H7 (cell line): ENCODE measurements around the gene NKD2. TPM values are rescaled to one million over a fixed set of nuclear protein-coding genes. Genes with fewer than 3 reads are reported as not detected.

ENCODE experiments used
- DNase-seq: peaks from one replicate; pipeline ENCODE4 v3.0.0; 2012
- H3K27me3 ChIP-seq: 2 replicates; pipeline ENCODE4 v1.6.0; 2011; ENCODE audit warnings: mild to moderate bottlenecking, low read length; ENCODE audit not compliant: control insufficient read depth, insufficient read depth
- H3K36me3 ChIP-seq: replicated peaks from 2 replicates; pipeline ENCODE4 v1.5.1; 2011; ENCODE audit warnings: low read length; ENCODE audit not compliant: control insufficient read depth, insufficient read depth
- H3K4me3 ChIP-seq: 2 replicates; pipeline ENCODE4 v1.5.1; 2011; ENCODE audit warnings: low read depth, mild to moderate bottlenecking, control low read depth, low read length, moderate library complexity; ENCODE audit not compliant: insufficient read depth
- total RNA-seq: library from RNA; depleted of rRNA; stranded (reverse); fragments of >200 nt; shearing (Covaris generic); gene quantifications from 2 replicates; pipeline ENCODE4 v1.2.3, GENCODE V29; 2014

The NKD2 gene
- total RNA-seq, 1 experiment from 2014 or later, result 4.9 TPM

GRCh38 chr5:1011226-1011631 is 2.6 kb downstream of the NKD2 start:
- peak; percentile 99 for DNase-seq
- Histone ChIP-seq H3K4me3 (no peak overlapping the region), H3K36me3 (no peaks in the 10 kb centered on the region), H3K27me3 (peaks cover 30% of the 10 kb centered on the region)

GRCh38 chr5:1011741-1012312 is 3.2 kb downstream of the NKD2 start:
- DNase-seq, result no peak
- H3K27me3 ChIP-seq, result peaks cover 26% of the 10 kb centered on the region
- H3K4me3 ChIP-seq, result no peak overlapping the region
- H3K36me3 ChIP-seq, result no peaks in the 10 kb centered on the region

DNA sequence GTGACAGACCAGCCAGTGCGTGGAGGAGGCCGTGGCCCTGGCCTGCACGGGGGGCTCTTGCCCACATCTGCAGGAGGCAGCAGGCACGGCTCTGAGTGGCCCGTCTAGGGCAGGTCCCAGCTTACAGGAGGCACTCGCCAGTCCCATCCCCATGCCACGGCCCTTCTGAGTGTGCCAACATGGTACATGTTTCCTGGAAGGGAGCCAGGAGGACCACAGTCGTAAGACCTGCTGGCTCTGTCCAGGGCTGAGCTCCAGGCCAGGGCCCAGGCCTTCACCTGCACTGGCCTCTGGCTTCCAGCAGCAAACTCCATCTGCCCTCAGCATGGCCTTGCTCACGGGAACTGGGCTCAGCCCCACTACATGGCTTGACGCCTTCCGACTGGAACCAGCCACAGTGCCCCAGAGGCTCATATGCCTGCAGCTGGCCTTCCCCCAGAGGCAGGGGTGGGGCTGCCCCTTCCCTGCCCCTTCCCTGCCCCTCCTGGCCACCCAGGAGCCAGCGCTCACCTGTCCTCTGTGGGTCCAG is 3.8 kb downstream of the NKD2 start:
- Histone ChIP-seq H3K4me3 (no peak overlapping the region), H3K27me3 (peaks cover 21% of the 10 kb centered on the region), H3K36me3 (no peaks in the 10 kb centered on the region)
- no peak for DNase-seq

DNA sequence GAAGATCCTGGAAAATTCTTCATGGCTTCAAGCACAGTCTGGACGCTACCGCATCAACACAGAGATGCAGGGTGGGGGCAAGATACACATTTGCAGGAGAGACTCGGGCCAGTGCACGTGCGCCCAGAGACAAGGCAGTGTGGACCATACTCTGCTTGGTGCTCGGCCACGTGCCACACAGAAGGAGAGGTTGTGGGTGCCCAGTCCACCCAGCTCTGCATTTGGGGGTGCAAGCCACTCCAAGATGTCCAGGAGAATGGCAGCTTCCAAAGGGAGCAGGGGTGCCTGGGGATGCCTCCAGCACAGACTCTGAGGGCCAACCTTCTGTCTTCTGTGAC is 4.3 kb downstream of the NKD2 start:
- DNase-seq, result no peak
- H3K27me3 ChIP-seq, result peaks cover 21% of the 10 kb centered on the region
- H3K36me3 ChIP-seq, result no peaks in the 10 kb centered on the region
- H3K4me3 ChIP-seq, result no peak overlapping the region

DNA sequence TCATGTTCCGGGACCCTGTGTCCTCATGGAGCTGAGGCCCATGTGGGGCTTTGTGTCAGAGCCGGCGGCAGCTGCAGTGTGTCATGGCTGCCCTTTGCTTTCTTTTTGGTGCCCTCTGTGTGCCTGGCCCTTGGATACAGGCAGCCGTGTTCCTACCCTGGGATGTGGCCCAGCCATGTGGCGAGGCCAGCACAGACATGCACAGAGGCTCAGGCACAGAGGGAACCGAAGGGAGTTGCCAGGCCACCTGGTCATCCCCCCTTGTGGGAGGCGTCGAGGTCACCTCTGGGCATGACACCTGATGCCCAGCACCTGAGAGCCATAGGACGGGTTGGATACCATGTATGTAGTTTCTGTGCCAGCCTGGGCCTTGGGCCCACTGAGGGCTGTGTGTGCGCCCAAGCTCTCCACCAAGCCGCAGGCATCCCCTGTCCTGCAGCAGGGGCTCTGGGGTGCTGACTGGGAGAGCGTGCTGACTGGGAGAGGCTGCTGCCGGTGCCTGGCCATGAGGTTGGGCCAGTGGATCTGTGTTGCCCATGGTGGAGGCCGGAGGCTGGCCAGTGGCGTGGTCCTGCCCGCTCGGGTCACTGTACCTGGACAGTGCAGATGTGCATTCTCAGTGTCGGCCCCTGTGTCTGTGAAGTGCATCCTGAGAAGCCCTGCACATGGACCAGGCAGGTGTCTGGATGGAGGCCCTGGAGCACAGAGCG is 4.8 kb downstream of the NKD2 start:
- no peak for DNase-seq
- no peaks in the 10 kb centered on the region for H3K36me3 ChIP-seq
- H3K27me3 ChIP-seq, result peaks cover 18% of the 10 kb centered on the region
- H3K4me3 ChIP-seq, result no peak overlapping the region

- Histone ChIP-seq H3K36me3 (no peaks in the 10 kb centered on the region), H3K27me3 (peaks cover 15% of the 10 kb centered on the region), H3K4me3 (no peak overlapping the region)
- DNase-seq, result no peak
Measured at GRCh38 chr5:1013948-1014301, 5.3 kb downstream of the NKD2 start.

GRCh38 chr5:1014346-1014745 is 5.7 kb downstream of the NKD2 start:
- Histone ChIP-seq H3K27me3 (peaks cover 12% of the 10 kb centered on the region), H3K4me3 (no peak overlapping the region), H3K36me3 (no peaks in the 10 kb centered on the region)
- DNase-seq, result no peak

- peaks cover 7% of the 10 kb centered on the region for H3K27me3 ChIP-seq
- no peak overlapping the region for H3K4me3 ChIP-seq
- no peaks in the 10 kb centered on the region for H3K36me3 ChIP-seq
- peak; percentile 73 for DNase-seq
Measured at GRCh38 chr5:1014781-1015221, 6.2 kb downstream of the NKD2 start.

GRCh38 chr5:1015507-1015906 is 6.9 kb downstream of the NKD2 start:
- Histone ChIP-seq H3K36me3 (no peaks in the 10 kb centered on the region), H3K27me3 (no peaks in the 10 kb centered on the region; the same call in 1 of the 2 replicates), H3K4me3 (no peak overlapping the region)
- DNase-seq, result no peak

GRCh38 chr5:1016036-1016435 is 7.4 kb downstream of the NKD2 start:
- Histone ChIP-seq H3K27me3 (no peaks in the 10 kb centered on the region), H3K36me3 (no peaks in the 10 kb centered on the region)
- DNase-seq, result no peak

GRCh38 chr5:1016476-1016875 is 7.9 kb downstream of the NKD2 start:
- H3K27me3 ChIP-seq, result no peaks in the 10 kb centered on the region
- H3K36me3 ChIP-seq, result no peaks in the 10 kb centered on the region
- no peak for DNase-seq
- H3K4me3 ChIP-seq, result no peak overlapping the region

More at GRCh38 chr5:1016036-1016435, 7.4 kb downstream of the NKD2 start:
- no peak overlapping the region for H3K4me3 ChIP-seq

DNA sequence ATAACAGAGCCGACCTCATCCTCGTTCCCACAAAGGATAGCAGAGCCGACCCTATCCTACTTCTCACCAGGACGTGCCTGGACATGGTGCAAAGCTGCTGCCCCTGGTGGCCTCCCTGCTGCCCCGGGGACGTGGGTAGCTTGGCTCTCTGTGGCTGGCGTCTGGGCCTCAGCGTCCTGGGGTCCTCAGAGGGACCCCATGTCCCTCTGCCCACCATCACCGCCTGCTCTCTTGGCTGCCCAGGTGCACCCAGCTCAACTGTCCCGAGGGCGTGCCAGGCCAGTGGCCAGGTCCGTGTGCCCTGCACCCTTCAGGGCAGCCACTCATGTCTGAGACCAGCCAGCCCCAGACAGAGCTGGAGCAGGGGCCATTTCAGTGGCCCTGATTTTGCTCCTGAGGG is 8.5 kb downstream of the NKD2 start:
- Histone ChIP-seq H3K4me3 (no peak overlapping the region), H3K36me3 (no peaks in the 10 kb centered on the region), H3K27me3 (no peaks in the 10 kb centered on the region)
- no peak for DNase-seq

DNA sequence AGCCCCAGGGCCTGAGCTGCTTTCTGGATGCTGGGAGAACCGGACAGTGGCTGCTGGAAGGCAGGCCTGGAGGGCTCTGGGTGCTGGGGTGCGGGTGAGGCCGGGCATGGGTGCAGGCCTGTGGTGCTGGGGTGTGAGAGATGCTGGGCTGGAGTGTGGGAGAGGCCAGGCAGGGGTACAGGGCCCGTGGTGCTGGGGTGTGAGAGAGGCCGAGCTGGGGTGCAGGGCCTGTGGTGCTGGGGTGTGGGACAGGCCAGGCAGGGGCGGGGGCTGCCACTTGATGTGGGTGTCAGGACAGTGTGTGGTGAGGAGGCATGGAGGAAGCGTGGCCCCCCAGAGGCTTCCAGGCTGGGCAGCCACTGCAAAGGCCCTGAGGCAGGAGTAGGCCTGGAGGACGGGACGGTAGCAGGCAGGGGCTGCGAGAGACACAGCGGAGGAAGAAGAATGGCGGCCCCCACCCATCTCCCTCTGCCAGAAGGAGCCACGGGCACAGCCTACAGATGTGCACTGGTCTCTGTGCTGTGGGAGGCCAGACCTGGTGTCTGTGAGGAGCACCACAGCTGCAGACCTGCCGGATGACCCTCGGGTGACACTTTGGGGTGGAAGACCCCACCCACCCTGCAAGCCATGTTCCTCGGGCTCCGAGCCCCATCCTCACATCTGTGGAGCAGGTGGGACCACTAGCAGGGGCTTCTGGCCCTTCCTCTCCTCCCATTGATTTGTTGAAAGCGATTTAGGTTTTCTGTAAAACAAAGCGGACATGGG is 9.3 kb downstream of the NKD2 start:
- H3K4me3 ChIP-seq, result no peak overlapping the region
- no peak for DNase-seq
- H3K36me3 ChIP-seq, result no peaks in the 10 kb centered on the region
- no peaks in the 10 kb centered on the region for H3K27me3 ChIP-seq

GRCh38 chr5:1018596-1018995 is 10.0 kb downstream of the NKD2 start:
- H3K27me3 ChIP-seq, result no peaks in the 10 kb centered on the region
- no peaks in the 10 kb centered on the region for H3K36me3 ChIP-seq
- H3K4me3 ChIP-seq, result no peak overlapping the region
- DNase-seq, result no peak
